OCI-LY3 (cell line): ENCODE data around the gene SPRED1.

Experiments
- H2AFZ ChIP-seq: fragments of 200-600, 300-600 bp; shearing (Covaris generic); 2 replicates; pipeline ENCODE4 v1.6.0; 2014; ENCODE audit warnings: antibody characterized with exemption, low read depth, low read length
- H3K27ac ChIP-seq: fragments of 200-600, 300-600 bp; sonication (generic); 2 replicates; pipeline ENCODE4 v1.5.1; 2014; ENCODE audit warnings: mild to moderate bottlenecking, low read length, moderate library complexity, mixed read lengths
- H3K27me3 ChIP-seq: fragments of 200-600, 300-600 bp; sonication (generic); 2 replicates; pipeline ENCODE4 v1.6.1; 2014; ENCODE audit warnings: low read depth, low read length, mixed read lengths
- H3K36me3 ChIP-seq: fragments of 200-600, 300-600 bp; sonication (generic); replicated peaks from 2 replicates; pipeline ENCODE3; 2014; ENCODE audit warnings: low read depth, low read length, mixed read lengths
- H3K4me1 ChIP-seq: fragments of 300-600, 200-600 bp; sonication (generic); 2 replicates; pipeline ENCODE4 v1.6.1; 2014; ENCODE audit warnings: low read length, mixed read lengths
- H3K4me2 ChIP-seq: fragments of 200-600, 300-600 bp; sonication (generic); 2 replicates; pipeline ENCODE4 v1.6.1; 2014; ENCODE audit warnings: low read length, mixed read lengths
- H3K4me3 ChIP-seq: fragments of 300-600, 200-600 bp; sonication (generic); 2 replicates; pipeline ENCODE4 v1.5.1; 2014; ENCODE audit warnings: antibody characterized with exemption, mild to moderate bottlenecking, low read length, moderate library complexity
- H3K79me2 ChIP-seq: fragments of 300-600, 200-600 bp; shearing (Covaris generic); 2 replicates; pipeline ENCODE4 v1.6.1; 2014; ENCODE audit warnings: mild to moderate bottlenecking, low read length, mixed read lengths
- H3K9ac ChIP-seq: fragments of 300-600, 200-600 bp; shearing (Covaris generic); 2 replicates; pipeline ENCODE4 v1.6.0; 2014; ENCODE audit warnings: mild to moderate bottlenecking, low read length, moderate library complexity
- H3K9me3 ChIP-seq: fragments of 200-600, 300-600 bp; shearing (Covaris generic); 2 replicates; pipeline ENCODE4 v1.6.1; 2014; ENCODE audit warnings: low read length, mixed read lengths; ENCODE audit not compliant: insufficient read depth
- H4K20me1 ChIP-seq: fragments of 200-600, 300-600 bp; sonication (generic); 2 replicates; pipeline ENCODE4 v1.6.1; 2016; ENCODE audit warnings: low read length, mixed read lengths; ENCODE audit not compliant: insufficient read depth
- EZH2phosphoT487 ChIP-seq: fragments of 200-600 bp; shearing (Covaris generic); IDR thresholded peaks from 2 replicates; pipeline ENCODE4 v1.6.1; 2018; ENCODE audit warnings: antibody characterized with exemption, mixed run types, low read depth
- TF ChIP-seq, protein P1 (sequence below): fragments of 200-600, 300-600 bp; sonication (generic); IDR thresholded peaks from 2 replicates; pipeline ENCODE4 v1.5.1; 2014; ENCODE audit warnings: antibody characterized with exemption, low read length, low read depth

Gene SPRED1

DNA sequence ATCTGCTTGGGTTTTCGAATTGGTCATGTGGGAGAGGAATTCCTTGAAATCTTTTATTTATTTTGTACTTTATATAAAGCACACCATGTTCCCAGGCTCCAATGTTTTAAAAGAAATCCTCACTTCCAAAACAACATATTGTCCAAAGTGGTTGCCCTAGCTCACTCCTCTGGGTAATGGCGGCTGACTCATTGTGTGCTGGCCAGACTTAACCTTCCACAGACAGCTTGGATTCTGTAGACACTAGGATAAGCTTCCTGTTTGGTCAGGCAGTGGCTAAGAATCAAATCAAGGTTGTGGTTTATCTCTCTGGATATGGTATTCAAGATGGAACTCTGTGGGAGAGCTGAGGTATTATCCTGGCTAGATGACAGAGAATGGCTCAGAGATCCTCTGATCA is 145.5 kb downstream of the SPRED1 start:
- Histone ChIP-seq H3K36me3 (no peaks in the 10 kb centered on the region), H2AFZ (no peak overlapping the region), H3K27ac (no peak overlapping the region), H3K79me2 (no peaks in the 10 kb centered on the region), H3K4me1 (peaks cover 7% of the 10 kb centered on the region), H3K9me3 (no peaks in the 10 kb centered on the region), H3K27me3 (peaks cover 21% of the 10 kb centered on the region), H3K4me2 (no peak overlapping the region), H4K20me1 (no peaks in the 10 kb centered on the region), H3K9ac (no peak overlapping the region), H3K4me3 (no peak overlapping the region)
- TF ChIP-seq, protein P1, sequence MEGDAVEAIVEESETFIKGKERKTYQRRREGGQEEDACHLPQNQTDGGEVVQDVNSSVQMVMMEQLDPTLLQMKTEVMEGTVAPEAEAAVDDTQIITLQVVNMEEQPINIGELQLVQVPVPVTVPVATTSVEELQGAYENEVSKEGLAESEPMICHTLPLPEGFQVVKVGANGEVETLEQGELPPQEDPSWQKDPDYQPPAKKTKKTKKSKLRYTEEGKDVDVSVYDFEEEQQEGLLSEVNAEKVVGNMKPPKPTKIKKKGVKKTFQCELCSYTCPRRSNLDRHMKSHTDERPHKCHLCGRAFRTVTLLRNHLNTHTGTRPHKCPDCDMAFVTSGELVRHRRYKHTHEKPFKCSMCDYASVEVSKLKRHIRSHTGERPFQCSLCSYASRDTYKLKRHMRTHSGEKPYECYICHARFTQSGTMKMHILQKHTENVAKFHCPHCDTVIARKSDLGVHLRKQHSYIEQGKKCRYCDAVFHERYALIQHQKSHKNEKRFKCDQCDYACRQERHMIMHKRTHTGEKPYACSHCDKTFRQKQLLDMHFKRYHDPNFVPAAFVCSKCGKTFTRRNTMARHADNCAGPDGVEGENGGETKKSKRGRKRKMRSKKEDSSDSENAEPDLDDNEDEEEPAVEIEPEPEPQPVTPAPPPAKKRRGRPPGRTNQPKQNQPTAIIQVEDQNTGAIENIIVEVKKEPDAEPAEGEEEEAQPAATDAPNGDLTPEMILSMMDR = no peak
- no peak for TF ChIP-seq EZH2phosphoT487

DNA sequence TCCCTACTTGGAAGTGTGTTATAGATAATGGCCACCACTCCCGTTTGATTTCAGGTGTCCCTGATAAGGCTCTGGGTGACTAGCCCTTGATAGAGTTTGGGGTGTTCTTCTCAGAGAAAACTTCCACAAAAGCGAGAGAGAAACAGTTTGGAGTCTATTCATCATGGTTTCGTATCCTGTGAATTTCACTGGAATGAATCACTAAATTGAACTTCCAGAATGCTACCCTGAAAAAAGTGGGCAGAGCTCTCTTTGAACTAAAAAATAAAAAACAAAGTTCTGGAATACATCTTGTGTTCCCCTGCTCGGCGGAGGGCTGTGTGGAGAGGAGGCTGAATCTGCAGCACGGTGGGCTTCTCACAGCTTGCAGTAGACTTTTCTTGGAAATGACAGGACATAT is 148.5 kb downstream of the SPRED1 start:
- H3K4me2 ChIP-seq = no peak overlapping the region
- no peak overlapping the region for H3K9ac ChIP-seq
- H3K79me2 ChIP-seq = no peaks in the 10 kb centered on the region
- H3K9me3 ChIP-seq = no peaks in the 10 kb centered on the region
- no peak overlapping the region for H3K4me3 ChIP-seq
- H4K20me1 ChIP-seq = no peaks in the 10 kb centered on the region
- H3K27ac ChIP-seq = no peak overlapping the region
- H3K4me1 ChIP-seq = peaks cover 7% of the 10 kb centered on the region
- TF ChIP-seq, protein P1 = no peak
- no peak for TF ChIP-seq EZH2phosphoT487
- H2AFZ ChIP-seq = no peak overlapping the region
- peaks cover 21% of the 10 kb centered on the region for H3K27me3 ChIP-seq
- no peaks in the 10 kb centered on the region for H3K36me3 ChIP-seq

DNA sequence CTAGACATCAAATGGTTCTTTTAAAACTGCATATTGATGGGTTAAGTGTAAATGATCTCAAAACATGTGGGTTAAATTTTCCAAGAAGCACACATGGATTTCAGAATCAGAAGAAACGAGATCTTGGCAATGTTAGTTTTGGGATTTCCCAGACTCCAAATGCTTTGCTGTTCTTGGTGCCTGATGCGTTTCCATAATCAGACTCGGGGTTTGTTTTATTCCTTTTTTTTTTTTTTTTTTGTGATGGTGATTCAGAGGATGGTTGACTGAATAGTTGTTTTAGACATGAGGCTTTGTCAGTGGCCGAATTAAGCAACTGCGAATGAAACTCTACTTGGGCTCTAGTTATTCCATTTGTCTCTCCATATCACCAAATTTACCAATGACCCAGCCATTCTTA is 149.1 kb downstream of the SPRED1 start:
- Histone ChIP-seq H3K4me1 (peaks cover 7% of the 10 kb centered on the region), H2AFZ (no peak overlapping the region), H3K36me3 (no peaks in the 10 kb centered on the region), H3K4me3 (no peak overlapping the region), H3K27me3 (peaks cover 21% of the 10 kb centered on the region), H3K79me2 (no peaks in the 10 kb centered on the region), H3K9me3 (no peaks in the 10 kb centered on the region), H3K27ac (no peak overlapping the region), H3K9ac (no peak overlapping the region), H3K4me2 (no peak overlapping the region), H4K20me1 (no peaks in the 10 kb centered on the region)
- no peak for TF ChIP-seq EZH2phosphoT487
- TF ChIP-seq, protein P1 = no peak

DNA sequence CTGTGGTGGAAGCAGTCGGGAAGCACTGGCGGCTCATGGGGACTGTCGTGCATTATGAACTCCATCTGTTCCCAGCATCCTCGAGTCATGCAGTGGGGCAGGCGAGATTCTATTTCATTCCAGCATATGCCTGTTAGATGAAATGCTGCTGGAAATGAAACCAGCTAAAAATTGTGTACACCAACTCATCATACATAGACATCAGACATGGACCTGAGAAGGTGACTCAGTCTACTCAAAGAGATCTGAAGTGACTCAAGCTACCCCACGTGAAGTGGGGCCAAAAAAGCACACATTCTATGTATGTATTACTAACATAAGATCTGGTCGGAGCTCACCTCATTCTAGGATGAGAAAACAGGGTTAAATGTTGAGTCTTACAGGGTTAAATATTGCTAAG is 153.8 kb downstream of the SPRED1 start:
- Histone ChIP-seq H3K4me2 (no peak overlapping the region), H3K27ac (no peak overlapping the region), H3K9me3 (no peaks in the 10 kb centered on the region), H3K36me3 (no peaks in the 10 kb centered on the region), H3K27me3 (peaks cover 3% of the 10 kb centered on the region; the same call in 1 of the 2 replicates), H3K4me1 (no peaks in the 10 kb centered on the region; the same call in 1 of the 2 replicates), H4K20me1 (no peaks in the 10 kb centered on the region), H3K4me3 (no peak overlapping the region), H3K79me2 (no peaks in the 10 kb centered on the region), H3K9ac (no peak overlapping the region), H2AFZ (no peak overlapping the region)
- no peak for TF ChIP-seq EZH2phosphoT487
- TF ChIP-seq, protein P1 = no peak
